BE2C (cell line): ENCODE data around the gene TRIP10.
"Not testable (repeated sequence)": the region's sequence is repeated elsewhere in the genome, so short reads cannot be mapped to it uniquely, and the experiment has no call there.

Experiments
- DNase-seq: peaks from one replicate; pipeline ENCODE4 v3.0.0-alpha.2; 2020
- H3K27me3 ChIP-seq: fragments of 250-450 bp; sonication (Bioruptor Pico); 2 replicates; pipeline ENCODE4 v1.5.1; 2020; ENCODE audit warnings: mild to moderate bottlenecking
- H3K36me3 ChIP-seq: fragments of 250-450 bp; sonication (Bioruptor Pico); 2 replicates; pipeline ENCODE4 v1.5.1; 2020; ENCODE audit warnings: mild to moderate bottlenecking
- H3K4me1 ChIP-seq: fragments of 250-450 bp; sonication (Bioruptor Pico); 2 replicates; pipeline ENCODE4 v1.5.1; 2020
- H3K4me3 ChIP-seq: 2 replicates; pipeline ENCODE4 v1.5.1; 2011; ENCODE audit warnings: low read depth, low read length
- H3K9me3 ChIP-seq: fragments of 250-450 bp; sonication (Bioruptor Pico); 2 replicates; pipeline ENCODE4 v1.5.1; 2020
- CTCF ChIP-seq: IDR thresholded peaks from 2 replicates; pipeline ENCODE4 v1.5.1; 2012; ENCODE audit warnings: mild to moderate bottlenecking, low read depth, low read length

The TRIP10 gene

GRCh38 chr19:6796278-6796677, 56.8 kb downstream of the TRIP10 start:
- H3K9me3 ChIP-seq: no peaks in the 10 kb centered on the region
- H3K4me1 ChIP-seq: no peaks in the 10 kb centered on the region
- H3K4me3 ChIP-seq: no peak overlapping the region
- no peak for DNase-seq
- no peak for TF ChIP-seq CTCF
- no peaks in the 10 kb centered on the region for H3K27me3 ChIP-seq
- no peaks in the 10 kb centered on the region for H3K36me3 ChIP-seq

- no peak for DNase-seq
- Histone ChIP-seq H3K27me3 (no peaks in the 10 kb centered on the region), H3K9me3 (no peaks in the 10 kb centered on the region), H3K36me3 (no peaks in the 10 kb centered on the region), H3K4me1 (no peaks in the 10 kb centered on the region), H3K4me3 (no peak overlapping the region)
- no peak for TF ChIP-seq CTCF
Observed at GRCh38 chr19:6797646-6798045, 58.2 kb downstream of the TRIP10 start.

GRCh38 chr19:6800160-6800790, 60.8 kb downstream of the TRIP10 start:
- not testable (repeated sequence) for H3K4me1 ChIP-seq, H3K27me3 ChIP-seq, H3K36me3 ChIP-seq, H3K4me3 ChIP-seq, H3K9me3 ChIP-seq, DNase-seq

- TF ChIP-seq CTCF: no peak
- Histone ChIP-seq H3K9me3 (no peaks in the 10 kb centered on the region), H3K27me3 (no peaks in the 10 kb centered on the region), H3K36me3 (no peaks in the 10 kb centered on the region), H3K4me1 (no peaks in the 10 kb centered on the region), H3K4me3 (no peak overlapping the region; the same call in 1 of the 2 replicates)
- DNase-seq: no peak
Observed at GRCh38 chr19:6800991-6801484, 61.6 kb downstream of the TRIP10 start.
